GM13976 (cell line): ENCODE results near the gene SLC9B1.
"Not testable (repeated sequence)": the region's sequence is repeated elsewhere in the genome, so short reads cannot be mapped to it uniquely, and the experiment has no call there.

Experiments used
- DNase-seq: peaks from one replicate; pipeline ENCODE4 v3.0.0; 2012; ENCODE audit warnings: low spot score
- in situ Hi-C: fragments of 300-500 bp; cut with MboI; formaldehyde crosslinking; loops from one replicate; pipeline ENCODE4 v1.12.0; 2022; ENCODE audit warnings: low sequenced_read_pairs, mixed read lengths, inconsistent platforms; ENCODE audit not compliant: unreplicated experiment
- TF ChIP-seq, protein P1 (sequence below): IDR thresholded peaks from 2 replicates; pipeline ENCODE4 v1.5.1; 2012; ENCODE audit warnings: borderline replicate concordance, mild to moderate bottlenecking; ENCODE audit not compliant: insufficient read depth; ENCODE audit errors: extremely low read depth, missing control alignments, control extremely low read depth

SLC9B1 gene

DNA sequence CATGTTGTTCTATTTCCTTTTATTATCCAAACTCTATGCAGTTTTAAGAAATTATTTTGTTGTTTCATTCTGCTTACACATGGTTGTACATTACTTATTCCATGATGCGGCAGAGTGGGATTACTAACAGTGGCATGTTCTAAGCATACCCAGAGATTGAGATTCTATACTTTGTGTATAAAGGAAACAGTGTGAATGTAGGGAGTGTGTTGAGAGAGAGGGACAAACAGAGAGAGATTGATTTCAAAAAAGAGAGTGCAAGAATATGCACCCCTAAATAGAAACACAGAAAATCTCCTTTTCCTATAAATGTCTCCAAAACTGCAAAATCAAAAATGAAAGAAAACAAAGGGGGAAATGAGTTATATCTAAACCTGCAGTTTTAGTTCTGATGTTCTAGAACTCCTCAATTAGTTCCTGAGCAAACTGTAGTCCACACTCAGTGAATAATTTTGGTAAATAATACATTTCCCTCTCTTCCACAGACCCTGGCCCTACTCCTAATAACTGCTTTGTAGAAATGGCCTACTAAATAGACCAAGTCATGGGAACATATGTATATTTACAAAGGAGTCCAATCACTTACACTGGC lies 31.0 kb downstream of the SLC9B1 start:
- in situ Hi-C loops: no loop called here
- TF ChIP-seq, protein P1, sequence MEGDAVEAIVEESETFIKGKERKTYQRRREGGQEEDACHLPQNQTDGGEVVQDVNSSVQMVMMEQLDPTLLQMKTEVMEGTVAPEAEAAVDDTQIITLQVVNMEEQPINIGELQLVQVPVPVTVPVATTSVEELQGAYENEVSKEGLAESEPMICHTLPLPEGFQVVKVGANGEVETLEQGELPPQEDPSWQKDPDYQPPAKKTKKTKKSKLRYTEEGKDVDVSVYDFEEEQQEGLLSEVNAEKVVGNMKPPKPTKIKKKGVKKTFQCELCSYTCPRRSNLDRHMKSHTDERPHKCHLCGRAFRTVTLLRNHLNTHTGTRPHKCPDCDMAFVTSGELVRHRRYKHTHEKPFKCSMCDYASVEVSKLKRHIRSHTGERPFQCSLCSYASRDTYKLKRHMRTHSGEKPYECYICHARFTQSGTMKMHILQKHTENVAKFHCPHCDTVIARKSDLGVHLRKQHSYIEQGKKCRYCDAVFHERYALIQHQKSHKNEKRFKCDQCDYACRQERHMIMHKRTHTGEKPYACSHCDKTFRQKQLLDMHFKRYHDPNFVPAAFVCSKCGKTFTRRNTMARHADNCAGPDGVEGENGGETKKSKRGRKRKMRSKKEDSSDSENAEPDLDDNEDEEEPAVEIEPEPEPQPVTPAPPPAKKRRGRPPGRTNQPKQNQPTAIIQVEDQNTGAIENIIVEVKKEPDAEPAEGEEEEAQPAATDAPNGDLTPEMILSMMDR: no peak
- DNase-seq: no peak

DNA sequence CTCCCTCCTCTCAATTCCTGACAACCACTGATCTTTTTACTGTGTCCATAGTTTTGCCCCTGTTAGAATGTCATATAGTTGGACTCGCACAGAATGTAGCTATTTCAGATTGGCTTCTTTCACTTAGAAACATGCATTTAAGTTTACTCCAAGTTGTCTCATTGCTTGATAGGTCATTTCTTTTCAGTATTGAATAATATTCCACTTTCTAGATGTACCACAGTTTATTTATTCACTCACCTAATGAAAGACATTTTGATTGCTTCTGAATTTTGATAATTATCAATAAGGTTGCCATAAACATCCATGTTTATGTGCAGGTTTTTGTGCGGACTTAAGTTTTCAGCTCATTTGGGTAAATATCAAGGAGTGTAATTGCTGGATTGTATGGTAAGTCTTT lies 38.5 kb downstream of the SLC9B1 start:
- DNase-seq: no peak
- TF ChIP-seq, protein P1: no peak
- in situ Hi-C loops: no loop called here

DNA sequence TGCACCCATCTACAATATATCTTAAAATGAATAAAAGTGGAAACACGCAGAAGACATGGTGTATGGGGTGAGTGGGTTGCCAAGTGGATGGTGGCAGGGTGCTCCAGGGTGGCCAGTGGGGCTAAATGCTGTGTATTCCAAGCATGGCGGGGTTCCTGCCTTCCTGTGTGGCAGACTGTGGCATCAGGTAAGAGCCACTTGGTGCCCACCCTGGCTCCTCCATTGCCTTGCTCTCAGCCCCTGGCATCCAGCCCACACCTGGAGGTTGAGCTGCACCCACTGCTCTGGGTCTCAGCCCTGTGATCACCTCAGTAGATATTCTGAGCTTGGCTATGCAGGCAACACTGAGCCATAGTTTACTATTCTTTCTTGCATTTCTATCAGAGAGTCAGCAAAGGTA lies 57.7 kb downstream of the SLC9B1 start:
- DNase-seq, in situ Hi-C loops: not testable (repeated sequence)

DNA sequence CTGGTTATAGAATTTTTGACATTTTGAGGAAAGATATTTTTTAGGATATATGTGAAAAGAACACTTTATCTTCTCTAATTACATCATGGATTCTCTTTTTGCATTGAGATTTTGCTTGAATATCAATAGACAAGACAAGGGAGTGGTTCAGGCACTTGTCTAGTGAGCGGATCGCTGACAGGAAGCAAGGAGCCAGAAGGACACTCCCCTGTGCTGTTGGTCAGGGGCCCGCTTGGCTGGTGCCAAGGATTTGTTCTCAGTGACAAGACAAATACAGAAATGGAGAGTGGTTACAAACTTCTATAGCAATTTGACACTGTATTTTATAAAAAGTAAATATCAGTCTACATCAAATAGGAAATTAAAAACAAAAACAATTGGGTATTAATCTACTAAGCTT lies 60.0 kb downstream of the SLC9B1 start:
- in situ Hi-C loops: no loop called here
- no peak for DNase-seq
- TF ChIP-seq, protein P1: no peak

DNA sequence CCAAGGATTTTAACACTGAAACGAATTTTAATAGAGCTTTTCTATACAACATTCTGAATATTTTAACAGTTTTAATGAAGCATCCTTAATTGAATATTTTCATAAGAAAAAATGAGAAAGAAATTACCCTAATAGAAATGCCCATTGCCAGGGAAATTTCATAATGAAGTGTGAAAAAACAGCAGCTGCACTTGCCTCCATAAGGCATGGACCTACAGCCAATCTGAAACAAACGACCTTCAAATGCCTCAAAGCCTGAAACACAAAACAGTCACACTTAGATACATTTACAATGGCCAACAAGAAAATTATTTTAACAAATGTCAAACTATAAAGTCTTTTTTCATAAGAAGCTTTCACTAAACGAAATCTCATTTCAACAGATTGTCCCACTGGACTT lies 74.4 kb downstream of the SLC9B1 start:
- DNase-seq: no peak
- in situ Hi-C loops: no loop called here
- TF ChIP-seq, protein P1: no peak

DNA sequence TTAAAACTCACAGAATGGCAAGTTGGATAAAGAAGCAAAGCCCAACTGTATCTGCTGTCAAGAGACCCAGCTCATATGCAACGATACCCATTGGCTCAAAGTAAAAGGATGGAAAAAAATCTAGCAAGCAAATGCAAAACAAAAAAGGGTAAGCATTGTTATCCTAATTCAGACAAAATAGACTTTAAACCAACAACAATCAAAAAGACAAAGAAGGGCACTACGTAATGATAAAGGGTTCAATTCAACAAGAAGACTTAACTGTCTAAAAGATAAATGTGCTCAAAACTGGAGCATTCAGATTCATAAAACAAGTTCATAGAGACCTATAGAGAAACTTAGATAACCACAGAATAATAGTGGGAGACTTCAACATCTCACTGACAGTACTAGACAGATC lies 81.4 kb downstream of the SLC9B1 start:
- DNase-seq, in situ Hi-C loops: not testable (repeated sequence)

DNA sequence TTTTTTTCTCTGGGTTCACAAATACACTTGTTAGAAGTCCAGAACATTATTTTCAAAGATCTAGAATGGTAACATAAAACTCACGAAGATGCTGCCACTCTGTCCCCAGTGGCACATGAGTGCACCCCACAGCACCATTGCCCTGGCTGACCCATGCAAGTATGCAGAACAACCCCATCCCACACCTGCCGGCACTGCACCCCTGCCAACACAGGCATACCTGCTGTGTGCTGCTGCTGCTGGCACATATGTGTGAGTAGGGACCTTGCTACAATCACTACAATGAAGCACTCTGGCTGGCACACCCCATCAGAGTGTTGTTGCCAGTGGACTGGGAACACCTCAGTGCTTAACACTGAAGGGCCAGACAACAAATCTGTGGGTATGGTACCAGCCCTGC lies 83.8 kb downstream of the SLC9B1 start:
- TF ChIP-seq, protein P1: no peak

DNA sequence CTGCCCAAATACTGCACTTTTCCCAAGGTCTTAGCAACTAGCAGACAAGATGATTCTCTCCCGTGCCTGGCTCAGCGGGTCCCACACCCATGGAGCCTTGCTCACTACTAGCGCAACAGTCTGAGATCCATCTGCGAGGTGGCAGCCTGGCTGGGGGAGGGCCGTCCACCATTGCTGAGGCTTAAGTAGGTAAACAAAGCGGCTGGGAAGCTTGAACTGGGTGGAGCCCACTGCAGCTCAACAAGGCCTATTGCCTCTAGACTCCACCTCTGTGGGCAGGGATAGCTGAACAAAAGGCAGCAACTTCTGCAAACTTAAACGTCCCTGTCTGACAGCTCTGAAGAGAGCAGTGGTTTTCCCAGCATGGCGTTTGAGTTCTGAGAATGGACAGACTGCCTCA lies 99.8 kb downstream of the SLC9B1 start:
- in situ Hi-C loops, DNase-seq: not testable (repeated sequence)

More for the DNA sequence above, 83.8 kb downstream of the SLC9B1 start:
- in situ Hi-C loops: no loop called here
- DNase-seq: no peak
